GM21528 (cell line): ENCODE measurements around the gene C12orf57.
A peak's percentile ranks its signal among the peaks of the same experiment; 100 is the strongest.

Experiments used
- ATAC-seq: cut with Tn5 transposase; IDR thresholded peaks from one replicate; pipeline ENCODE4 v1.9.1; 2021; ENCODE audit warnings: mild to moderate bottlenecking, moderate library complexity; ENCODE audit not compliant: unreplicated experiment, low FRiP score

Gene C12orf57

DNA sequence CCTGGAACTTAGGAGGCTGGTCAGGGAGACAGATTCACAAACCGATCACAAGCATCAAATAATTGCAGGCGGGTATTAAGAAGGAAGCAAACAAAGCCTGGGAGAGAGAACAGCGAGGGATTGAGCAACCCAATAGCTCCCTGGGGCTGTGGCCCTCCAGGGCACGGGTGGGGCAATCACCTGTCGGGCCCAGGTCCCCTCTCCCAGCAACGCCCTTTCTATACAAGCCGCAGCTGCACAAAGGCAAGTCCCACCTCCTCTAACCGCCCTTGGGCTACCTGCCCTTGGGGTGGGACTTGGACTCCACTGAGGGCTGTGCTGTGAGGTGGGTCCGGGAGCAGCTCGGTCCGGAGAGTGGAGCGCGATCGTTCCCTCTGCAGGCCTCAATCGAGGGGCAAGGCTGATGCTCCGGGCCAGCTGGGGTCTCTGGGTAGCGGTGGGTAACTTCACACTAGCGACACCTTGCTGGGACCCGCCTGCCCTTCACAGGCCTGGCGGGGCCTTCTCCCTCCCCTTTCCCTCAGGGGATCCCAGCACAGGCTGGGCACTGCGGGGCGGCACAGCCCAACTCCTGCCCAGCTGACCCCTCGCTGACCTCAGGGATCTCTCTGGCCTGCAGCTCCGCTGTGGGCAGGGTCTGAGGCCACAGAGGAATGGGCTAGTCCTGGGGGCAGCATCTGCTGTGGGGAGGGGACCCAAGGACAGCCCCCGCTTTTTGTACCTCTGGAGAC lies 18.6 kb downstream of the C12orf57 start:
- ATAC-seq: no peak

DNA sequence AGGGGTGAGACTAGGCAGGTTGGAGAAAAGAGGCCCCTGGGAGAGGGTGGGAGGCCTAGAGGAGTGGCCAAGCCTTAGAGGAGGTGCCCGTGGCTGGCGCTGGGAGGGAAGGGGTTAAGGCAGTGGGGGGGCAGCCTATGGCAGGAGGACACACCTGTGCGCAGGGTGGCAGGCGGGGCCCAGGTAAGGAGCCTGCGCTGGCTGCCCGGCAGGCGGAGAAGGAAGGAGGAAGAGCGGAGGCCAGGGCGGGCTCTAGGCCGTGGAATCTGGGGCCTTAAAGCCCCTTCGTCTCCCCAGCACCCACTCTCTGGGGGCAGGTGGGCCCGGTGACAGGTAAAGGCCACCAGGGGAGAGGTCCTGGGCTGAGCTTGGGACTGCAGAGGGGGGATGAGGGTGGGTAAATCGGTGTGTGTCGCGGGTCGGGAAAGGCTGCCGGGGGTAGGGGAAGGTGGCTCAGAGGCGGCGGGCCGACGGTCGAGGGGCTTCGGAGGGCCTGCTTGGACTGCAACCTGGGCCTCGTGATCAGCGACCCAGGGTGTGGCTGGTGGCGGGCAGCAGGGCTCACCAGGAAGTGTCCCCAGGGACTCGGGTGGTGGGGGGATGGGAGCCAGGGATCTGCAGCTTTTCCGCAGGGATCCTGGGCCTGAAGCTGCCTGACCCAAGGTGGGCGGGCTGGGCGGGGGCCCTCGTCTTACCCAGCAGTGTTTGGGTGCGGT lies 19.4 kb downstream of the C12orf57 start:
- ATAC-seq: no peak

DNA sequence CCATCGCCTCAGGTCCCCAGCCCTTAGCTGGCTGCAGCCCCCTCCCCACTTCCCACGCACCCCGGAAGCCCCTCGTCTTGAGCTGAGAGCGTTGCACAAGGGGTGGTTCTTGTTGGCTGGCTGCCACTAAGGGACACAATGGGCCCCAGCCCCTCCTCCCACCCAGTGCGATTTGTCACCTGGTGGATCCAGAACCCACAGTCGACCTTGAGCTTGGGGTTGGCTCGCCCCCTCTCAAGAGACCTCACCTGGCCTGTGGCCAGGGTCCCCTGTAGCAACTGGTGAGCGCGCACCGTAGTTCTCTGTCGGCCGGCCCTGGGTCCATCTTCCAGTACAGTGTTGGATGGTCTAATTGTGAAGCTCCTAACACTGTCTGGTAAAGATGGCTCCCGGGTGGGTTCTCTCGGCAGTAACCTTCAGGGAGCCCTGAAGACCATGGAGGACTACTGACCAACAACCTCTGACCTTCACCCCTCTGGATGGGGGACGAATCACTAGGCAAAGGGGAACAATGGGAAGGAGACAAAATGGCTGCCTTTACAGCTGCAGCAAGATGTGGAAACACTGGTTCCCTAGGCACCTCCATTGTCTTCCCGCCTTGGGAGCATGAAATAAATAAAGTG lies 20.1 kb downstream of the C12orf57 start:
- ATAC-seq: no peak

DNA sequence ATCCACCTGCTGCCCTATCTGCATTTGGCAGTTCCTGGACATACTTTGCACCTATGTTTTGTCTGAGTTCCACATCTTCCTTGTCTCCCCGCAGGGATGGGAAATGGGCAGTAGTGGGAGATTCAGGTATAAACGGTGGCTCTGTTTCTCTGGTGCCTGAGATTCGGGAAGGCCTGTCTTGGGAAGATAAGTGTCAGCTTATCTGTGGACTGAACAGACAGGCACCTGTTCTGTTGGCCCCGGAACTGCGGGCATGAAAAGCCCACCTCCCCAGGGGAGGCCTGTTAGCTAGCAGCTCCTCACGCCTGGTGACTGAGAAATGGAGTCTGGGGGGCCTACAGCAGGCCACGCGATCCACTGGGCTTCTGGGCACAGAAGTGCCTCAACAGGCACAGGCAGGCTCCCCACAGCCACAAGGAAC lies 20.8 kb downstream of the C12orf57 start:
- ATAC-seq: no peak

DNA sequence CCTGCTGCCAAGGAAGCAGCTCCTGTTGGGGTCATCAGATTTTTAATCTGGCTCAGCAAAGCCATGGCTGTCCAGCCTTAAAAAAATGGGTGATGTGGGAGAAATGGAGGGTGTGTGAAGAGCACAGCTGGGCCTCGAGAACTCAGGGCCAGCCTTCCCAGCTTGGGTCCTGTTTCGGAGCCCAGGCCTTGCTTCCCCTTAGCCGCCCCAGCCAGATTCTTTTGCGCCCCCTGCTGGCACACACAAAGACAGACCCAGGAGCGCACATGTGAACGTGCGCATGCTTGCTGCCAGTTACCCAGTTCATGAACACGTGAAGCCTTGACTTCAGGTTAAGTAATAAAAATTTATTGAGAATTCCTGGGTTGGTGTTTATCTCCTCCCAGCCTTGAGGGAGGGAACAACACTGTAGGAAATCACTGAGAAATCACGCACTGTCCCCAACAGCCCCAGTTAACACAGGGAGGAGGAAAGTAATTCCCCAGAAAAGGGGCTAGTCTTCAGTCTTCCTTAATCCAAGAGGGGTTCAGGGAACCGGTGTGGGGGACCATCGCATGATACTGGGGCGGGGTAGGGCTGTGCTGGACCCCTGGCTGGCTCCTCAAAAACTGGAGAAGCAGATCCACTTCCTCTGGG lies 21.3 kb downstream of the C12orf57 start:
- ATAC-seq: peak; percentile 41

DNA sequence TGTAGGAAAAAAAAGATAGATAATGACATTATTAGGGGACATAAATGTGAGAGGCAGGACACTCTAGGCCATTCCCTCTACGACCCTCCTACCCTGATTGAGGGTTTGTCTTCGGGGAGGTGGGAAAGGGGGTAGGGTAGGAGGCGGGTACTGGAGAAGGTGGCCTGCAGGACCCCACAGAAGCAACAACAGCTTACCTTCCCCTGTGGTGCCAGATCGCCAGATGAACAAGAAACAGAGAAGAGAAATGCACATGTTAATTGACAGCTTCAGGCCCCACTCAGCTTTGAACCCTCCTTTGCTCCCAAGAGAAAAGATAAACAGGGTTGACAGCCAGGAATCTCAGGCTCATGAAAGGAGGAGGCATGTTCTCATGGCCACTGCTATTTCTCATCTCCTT lies 21.9 kb downstream of the C12orf57 start:
- no peak for ATAC-seq

DNA sequence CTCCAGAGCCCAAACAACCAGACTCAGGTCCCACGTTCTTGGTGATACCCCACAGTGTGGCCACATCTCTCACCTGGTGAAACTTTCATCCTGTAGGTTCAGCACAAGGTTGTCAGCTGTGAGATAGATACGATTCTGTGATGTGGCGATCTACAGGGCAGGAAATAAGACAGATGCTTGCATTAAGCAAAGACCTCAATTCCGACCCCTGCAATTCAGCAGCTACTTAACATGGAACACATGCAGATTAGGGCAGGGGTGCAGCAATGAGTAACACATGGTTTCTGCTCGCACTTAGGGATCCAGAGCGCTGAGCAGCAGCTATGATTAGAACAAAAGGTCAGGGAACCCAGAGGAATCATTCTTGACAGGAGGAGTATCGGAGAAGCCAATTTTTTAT lies 22.5 kb downstream of the C12orf57 start:
- ATAC-seq: no peak

DNA sequence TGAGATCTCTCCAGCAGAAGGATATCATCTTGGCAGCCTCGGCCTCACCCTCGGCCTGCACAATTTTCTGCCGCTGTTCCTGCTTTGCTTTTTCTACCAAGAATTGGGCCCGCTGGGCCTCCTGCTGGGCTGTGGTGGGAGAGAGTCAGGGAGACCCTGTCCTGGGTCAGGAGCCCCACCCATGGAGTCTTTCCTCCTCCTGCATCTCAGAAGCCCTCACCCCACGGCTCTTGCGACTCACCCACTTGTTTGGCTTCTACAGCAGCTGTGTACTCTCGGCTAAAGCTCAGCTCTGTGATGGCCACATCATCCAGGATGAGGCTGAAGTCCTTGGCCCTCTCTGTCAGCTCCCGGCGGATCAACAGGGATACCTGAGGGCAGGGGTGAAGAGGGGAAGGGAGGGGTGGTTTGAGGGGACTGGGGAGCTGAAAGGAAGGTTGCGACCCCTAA lies 23.9 kb downstream of the C12orf57 start:
- no peak for ATAC-seq

DNA sequence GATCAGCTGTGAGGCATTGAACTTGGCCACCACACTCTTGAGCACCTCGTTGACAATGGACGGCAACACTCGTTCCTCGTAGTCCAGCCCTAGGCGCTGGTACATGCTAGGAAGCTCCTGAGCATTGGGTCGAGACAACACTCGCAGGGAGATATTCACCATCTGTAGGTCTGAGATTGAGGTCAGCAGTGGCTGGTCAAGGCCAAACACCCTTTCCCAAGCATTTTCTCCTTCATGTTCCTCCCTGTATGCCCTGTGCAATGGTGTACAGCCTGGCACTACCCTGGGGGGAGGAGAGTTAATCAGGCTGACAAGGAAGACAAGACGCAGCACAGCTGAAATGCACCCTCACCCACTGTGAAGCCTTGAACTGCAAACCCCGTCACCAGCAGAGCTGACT lies 24.6 kb downstream of the C12orf57 start:
- ATAC-seq: no peak

DNA sequence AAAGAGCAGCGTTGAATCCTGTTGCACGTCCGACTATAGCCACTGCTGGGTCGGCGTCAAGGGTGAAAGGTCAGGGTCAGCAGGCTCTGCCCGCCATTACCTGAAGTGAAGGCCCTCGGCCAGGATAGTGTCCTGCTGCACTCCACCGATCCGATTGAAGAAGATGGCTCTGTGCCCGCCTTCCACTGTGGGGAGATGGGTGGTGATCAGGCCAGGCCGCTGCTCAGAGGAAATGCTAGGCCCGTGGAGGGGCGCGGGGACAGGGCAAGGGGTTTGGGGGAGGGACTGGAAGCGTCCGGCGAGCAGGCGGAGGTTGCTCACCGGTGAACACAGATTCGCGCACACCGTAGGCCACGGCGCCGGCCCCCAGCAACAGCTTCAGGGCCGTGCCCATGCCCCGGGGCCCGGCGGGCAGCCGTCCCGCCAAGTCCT lies 26.3 kb downstream of the C12orf57 start:
- ATAC-seq: no peak

DNA sequence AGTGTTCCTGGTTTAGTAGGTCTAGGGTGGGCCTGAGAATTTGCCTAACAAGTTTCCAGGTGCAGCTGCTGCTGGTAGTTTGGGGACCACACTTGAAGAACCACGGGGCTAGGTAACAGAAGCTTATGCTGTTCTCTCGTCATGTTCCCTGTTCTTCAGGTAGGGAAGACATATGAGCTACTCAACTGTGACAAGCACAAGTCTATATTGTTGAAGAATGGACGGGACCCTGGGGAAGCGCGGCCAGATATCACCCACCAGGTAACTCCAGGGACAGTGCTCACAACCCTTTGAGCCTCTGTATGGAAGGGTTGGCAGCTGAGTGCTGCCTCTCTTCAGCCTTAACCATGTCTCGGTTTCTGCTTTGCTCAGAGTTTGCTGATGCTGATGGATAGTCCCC lies 30.4 kb downstream of the C12orf57 start:
- no peak for ATAC-seq

DNA sequence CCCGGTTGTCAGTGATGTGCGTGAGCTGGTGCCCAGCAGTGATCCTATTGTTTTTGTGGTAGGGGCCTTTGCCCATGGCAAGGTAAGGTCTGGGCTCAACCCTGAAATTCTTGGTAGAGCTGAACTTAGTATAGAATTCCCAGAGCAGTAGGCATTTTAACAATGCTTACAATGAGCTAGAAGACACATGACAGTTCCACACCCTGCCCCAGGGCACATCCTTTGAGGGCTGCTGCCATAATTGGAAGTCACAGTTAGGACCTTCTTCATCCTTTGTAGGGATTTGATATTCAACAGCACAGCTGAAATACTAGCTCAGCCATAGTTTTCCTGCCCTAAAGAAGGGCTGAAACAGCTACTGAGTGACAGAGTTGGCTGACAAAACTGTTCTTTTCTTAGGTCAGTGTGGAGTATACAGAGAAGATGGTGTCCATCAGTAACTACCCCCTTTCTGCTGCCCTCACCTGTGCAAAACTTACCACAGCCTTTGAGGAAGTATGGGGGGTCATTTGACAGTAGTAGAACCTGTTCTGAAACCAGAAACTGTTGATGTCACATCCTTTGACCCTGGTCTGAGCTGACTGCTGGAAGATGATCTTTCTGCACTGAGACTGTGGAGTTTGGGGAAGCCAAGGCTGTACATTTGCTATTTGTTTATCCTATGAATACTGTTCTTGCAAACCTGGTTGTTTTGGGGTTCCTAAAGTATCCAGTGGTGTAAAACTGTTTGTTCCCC lies 31.6 kb downstream of the C12orf57 start:
- no peak for ATAC-seq

DNA sequence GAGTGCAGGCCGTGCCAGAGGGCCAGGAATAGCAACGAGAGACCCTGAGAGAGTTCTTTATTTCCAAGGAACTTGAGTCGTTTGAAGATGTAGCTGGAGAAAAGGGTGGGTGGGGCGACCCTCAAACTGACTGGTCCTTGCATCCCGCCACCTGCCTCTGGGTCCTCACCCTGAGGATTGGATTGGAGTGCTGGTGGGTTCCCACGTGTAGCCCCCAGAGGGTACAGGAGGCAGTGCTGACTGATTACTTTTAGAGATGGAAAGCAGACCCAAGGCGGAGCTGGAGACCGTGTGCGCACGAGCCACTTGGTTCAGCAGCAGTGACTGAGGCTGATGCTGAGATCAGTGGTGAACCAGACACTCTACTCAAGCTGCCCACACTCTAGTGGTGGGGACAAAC lies 33.8 kb downstream of the C12orf57 start:
- ATAC-seq: no peak

DNA sequence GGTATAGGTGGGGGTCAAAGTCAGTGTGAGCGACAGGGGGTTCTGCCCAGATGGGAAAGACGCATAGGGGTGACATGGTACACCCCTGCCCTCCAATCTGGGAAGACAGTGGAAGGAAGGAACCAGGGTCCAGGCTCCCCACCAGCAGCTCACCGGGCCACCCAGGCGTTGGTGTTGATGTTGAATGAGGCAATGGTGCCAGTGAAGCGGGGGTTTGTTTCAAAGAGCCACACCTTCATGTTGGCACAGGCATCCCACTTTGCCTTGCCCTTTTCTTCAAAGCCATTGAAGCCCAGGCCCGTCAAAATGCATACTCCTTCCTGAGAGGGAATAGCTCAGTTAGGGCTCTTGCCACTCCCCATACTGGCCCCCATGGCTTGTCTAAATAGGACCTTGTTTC lies 34.4 kb downstream of the C12orf57 start:
- ATAC-seq: no peak

DNA sequence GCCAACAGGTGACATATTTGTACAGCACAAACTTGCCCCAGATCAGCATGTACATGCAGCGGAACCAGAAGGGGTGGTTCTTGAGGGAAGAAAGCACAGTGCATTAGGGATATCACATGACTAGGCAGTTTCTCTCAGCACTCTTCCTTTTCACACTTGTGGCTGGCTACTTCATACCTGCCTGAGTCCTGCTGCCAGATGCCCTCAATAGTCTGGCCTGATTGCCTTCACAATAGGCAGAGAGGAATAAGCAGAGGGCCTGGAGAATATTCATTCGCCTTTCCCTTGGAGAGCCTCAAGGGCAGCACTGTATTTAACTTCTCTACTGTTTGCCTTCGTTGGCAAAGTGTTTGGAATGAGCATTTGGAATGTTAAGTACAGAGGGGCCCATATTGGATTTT lies 34.8 kb downstream of the C12orf57 start:
- ATAC-seq: no peak

DNA sequence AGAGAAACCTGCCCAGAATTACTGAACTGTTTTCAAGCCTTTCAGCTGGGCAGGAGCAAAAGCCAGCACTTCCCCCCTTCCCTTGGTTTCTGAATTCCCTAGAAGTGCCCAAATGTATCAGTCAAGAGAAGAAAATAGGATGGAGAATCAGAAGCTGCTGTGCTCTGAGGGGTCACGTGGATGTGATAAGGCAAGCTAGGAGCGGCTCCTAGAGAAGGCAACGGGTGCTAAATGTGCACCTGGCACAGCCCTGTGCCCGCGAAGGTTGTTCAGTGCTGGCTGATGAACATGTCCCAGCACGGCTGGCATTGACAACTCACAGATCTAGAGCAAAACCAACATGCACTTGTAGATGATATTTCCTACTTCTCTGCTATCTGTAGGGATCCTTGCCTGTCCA lies 35.2 kb downstream of the C12orf57 start:
- no peak for ATAC-seq

DNA sequence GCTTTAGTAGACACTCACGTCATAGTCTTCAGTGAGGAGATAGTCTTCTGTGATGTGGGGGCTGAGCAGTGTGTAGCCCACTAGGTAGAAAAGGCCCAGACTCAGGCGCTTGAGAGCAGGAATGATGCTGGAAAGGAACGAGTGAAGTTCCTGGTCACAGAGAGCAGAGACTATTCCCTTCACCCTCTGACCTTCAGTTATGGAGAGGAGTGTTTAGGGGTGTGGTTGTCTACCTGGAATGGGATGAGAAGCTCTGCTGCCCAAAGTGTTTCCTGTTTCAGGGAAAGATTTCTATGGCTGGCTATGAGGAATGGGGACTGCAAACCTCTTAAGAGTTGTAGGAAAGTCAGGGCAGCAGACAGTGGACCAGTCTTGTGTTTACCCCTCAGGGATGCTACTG lies 35.6 kb downstream of the C12orf57 start:
- ATAC-seq: no peak

DNA sequence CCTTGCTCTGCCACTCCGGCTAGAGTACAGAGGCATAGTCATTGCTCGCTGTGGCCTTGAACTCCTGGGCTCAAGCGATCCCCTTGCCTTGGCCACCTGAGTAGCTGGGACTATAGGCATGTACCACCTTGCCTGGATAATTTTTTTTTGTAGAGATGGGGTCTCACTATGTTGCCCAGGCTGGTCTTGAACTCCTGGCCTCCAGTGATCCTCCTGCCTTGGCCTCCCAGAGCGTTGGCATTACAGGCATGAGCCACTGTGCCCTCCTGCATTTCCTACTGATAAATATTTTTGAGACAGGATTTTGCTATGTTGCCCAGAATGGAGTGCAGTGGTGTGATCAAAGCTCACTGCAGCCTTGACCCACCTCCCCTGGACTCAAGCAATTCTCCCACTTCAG lies 36.3 kb downstream of the C12orf57 start:
- ATAC-seq: no peak

DNA sequence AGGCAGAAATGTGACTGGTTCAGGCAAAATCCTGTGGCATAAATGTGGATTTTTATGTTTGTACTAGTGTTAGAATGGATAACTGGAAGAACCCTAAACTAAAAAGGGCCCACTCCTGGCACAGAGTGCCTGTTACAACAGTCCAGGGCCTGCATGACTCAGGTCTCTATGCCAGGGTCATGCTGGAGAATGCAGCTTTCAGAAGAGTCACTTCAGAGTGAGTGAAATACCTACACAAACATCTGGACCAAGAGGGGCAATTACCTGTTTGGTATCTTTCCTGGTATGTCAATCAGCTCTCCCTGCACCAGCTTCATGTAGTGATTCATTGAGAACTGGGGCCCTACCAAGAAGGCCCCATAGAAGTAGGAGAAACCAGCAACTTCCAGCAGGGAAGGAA lies 36.9 kb downstream of the C12orf57 start:
- ATAC-seq: no peak
